Memory B cell (primary cell): ENCODE data around the gene MAN1C1.

Experiments
- ATAC-seq: fragments of 150-1000 bp; cut with Tn5 transposase; 2 replicates; pipeline ENCODE4 v1.10.0; 2021; ENCODE audit warnings: low read depth, mild to moderate bottlenecking, moderate library complexity
- DNase-seq, 2 donors: peaks; one replicate each; pipeline ENCODE4 v3.0.0; 2022; ENCODE audit warnings: low spot score in 2 of 2
- H3K27ac Mint-ChIP-seq: one replicate; pipeline ENCODE4 v1.8.0; 2022; ENCODE audit warnings: mild to moderate bottlenecking, moderate library complexity, mixed read lengths
- H3K27me3 Mint-ChIP-seq: one replicate; pipeline ENCODE4 v1.8.0; 2022; ENCODE audit warnings: mixed read lengths
- H3K36me3 Mint-ChIP-seq: one replicate; pipeline ENCODE4 v1.8.0; 2022; ENCODE audit warnings: mild to moderate bottlenecking, mixed read lengths
- H3K4me1 Mint-ChIP-seq: one replicate; pipeline ENCODE4 v1.8.0; 2022; ENCODE audit warnings: mixed read lengths
- H3K4me3 Mint-ChIP-seq: one replicate; pipeline ENCODE4 v1.8.0; 2022; ENCODE audit warnings: mild to moderate bottlenecking, moderate library complexity, mixed read lengths
- H3K9me3 Mint-ChIP-seq: one replicate; pipeline ENCODE4 v1.8.0; 2022; ENCODE audit warnings: mixed read lengths

MAN1C1 gene

GRCh38 chr1:25785333-25786067 lies 168.9 kb downstream of the MAN1C1 start:
- DNase-seq (no peak), ATAC-seq (no peak)
- Mint-ChIP-seq H3K27me3 (peaks cover 2% of the 10 kb centered on the region), H3K27ac (no peak overlapping the region), H3K9me3 (no peaks in the 10 kb centered on the region), H3K36me3 (no peaks in the 10 kb centered on the region), H3K4me1 (no peaks in the 10 kb centered on the region), H3K4me3 (no peak overlapping the region)

- Mint-ChIP-seq H3K27me3 (peaks cover 3% of the 10 kb centered on the region), H3K9me3 (no peaks in the 10 kb centered on the region), H3K4me3 (no peak overlapping the region), H3K36me3 (no peaks in the 10 kb centered on the region), H3K4me1 (no peaks in the 10 kb centered on the region), H3K27ac (no peak overlapping the region)
- no peak for ATAC-seq
- DNase-seq = no peak
These were observed 170.5 kb downstream of the MAN1C1 start for GRCh38 chr1:25786887-25787759.

- Mint-ChIP-seq H3K4me3 (no peak overlapping the region), H3K9me3 (no peaks in the 10 kb centered on the region), H3K27me3 (peaks cover 3% of the 10 kb centered on the region), H3K4me1 (no peaks in the 10 kb centered on the region), H3K36me3 (no peaks in the 10 kb centered on the region), H3K27ac (no peak overlapping the region)
- ATAC-seq (no peak), DNase-seq (no peak)
These were observed 171.2 kb downstream of the MAN1C1 start for GRCh38 chr1:25787760-25788166.

- no peak for DNase-seq
- Mint-ChIP-seq H3K27me3 (peaks cover 3% of the 10 kb centered on the region), H3K4me3 (no peak overlapping the region), H3K9me3 (no peaks in the 10 kb centered on the region), H3K27ac (no peak overlapping the region), H3K4me1 (no peaks in the 10 kb centered on the region), H3K36me3 (no peaks in the 10 kb centered on the region)
- ATAC-seq = no peak
These were observed 173.9 kb downstream of the MAN1C1 start for GRCh38 chr1:25790472-25790871.

- no peaks in the 10 kb centered on the region for H3K9me3 Mint-ChIP-seq
- H3K4me1 Mint-ChIP-seq = peaks cover 9% of the 10 kb centered on the region
- H3K36me3 Mint-ChIP-seq = no peaks in the 10 kb centered on the region
- DNase-seq = no peak
- no peak overlapping the region for H3K4me3 Mint-ChIP-seq
- H3K27me3 Mint-ChIP-seq = peaks cover 3% of the 10 kb centered on the region
- no peak for ATAC-seq
- no peak overlapping the region for H3K27ac Mint-ChIP-seq
These were observed 175.5 kb downstream of the MAN1C1 start for GRCh38 chr1:25792115-25792514.

GRCh38 chr1:25793585-25794170 lies 177.1 kb downstream of the MAN1C1 start:
- ATAC-seq (no peak), DNase-seq (no peak)
- H3K9me3 Mint-ChIP-seq = no peaks in the 10 kb centered on the region
- H3K4me1 Mint-ChIP-seq = peaks cover 12% of the 10 kb centered on the region
- H3K27me3 Mint-ChIP-seq = peaks cover 3% of the 10 kb centered on the region
- H3K4me3 Mint-ChIP-seq = no peak overlapping the region
- no peaks in the 10 kb centered on the region for H3K36me3 Mint-ChIP-seq
- no peak overlapping the region for H3K27ac Mint-ChIP-seq

- DNase-seq = no peak
- no peak overlapping the region for H3K27ac Mint-ChIP-seq
- H3K9me3 Mint-ChIP-seq = no peaks in the 10 kb centered on the region
These were observed 177.7 kb downstream of the MAN1C1 start for GRCh38 chr1:25794325-25794724.

GRCh38 chr1:25795211-25795610 lies 178.6 kb downstream of the MAN1C1 start:
- no peak for ATAC-seq
- H3K4me1 Mint-ChIP-seq = peaks cover 12% of the 10 kb centered on the region
- H3K27me3 Mint-ChIP-seq = peaks cover 3% of the 10 kb centered on the region
- H3K36me3 Mint-ChIP-seq = no peaks in the 10 kb centered on the region
- no peak overlapping the region for H3K4me3 Mint-ChIP-seq
- no peaks in the 10 kb centered on the region for H3K9me3 Mint-ChIP-seq
- DNase-seq = no peak
- no peak overlapping the region for H3K27ac Mint-ChIP-seq

More at GRCh38 chr1:25794325-25794724, 177.7 kb downstream of the MAN1C1 start:
- Mint-ChIP-seq H3K4me1 (peaks cover 12% of the 10 kb centered on the region), H3K4me3 (no peak overlapping the region), H3K36me3 (no peaks in the 10 kb centered on the region), H3K27me3 (peaks cover 3% of the 10 kb centered on the region)
- ATAC-seq = no peak

GRCh38 chr1:25795946-25796810 lies 179.6 kb downstream of the MAN1C1 start:
- no peak for DNase-seq

GRCh38 chr1:25796811-25797458 lies 180.3 kb downstream of the MAN1C1 start:
- no peaks in the 10 kb centered on the region for H3K9me3 Mint-ChIP-seq
- H3K4me1 Mint-ChIP-seq = peaks cover 18% of the 10 kb centered on the region
- ATAC-seq = peak; percentile 66
- H3K4me3 Mint-ChIP-seq = peak overlapping the region; percentile 2
- no peaks in the 10 kb centered on the region for H3K27me3 Mint-ChIP-seq
- H3K36me3 Mint-ChIP-seq = no peaks in the 10 kb centered on the region
- DNase-seq = peak; percentile 49 to 53
- peak overlapping the region; percentile 4 for H3K27ac Mint-ChIP-seq

More at GRCh38 chr1:25795946-25796810, 179.6 kb downstream of the MAN1C1 start:
- no peak for ATAC-seq
- Mint-ChIP-seq H3K27me3 (no peaks in the 10 kb centered on the region), H3K36me3 (no peaks in the 10 kb centered on the region), H3K4me1 (peaks cover 18% of the 10 kb centered on the region), H3K27ac (no peak overlapping the region), H3K4me3 (no peak overlapping the region), H3K9me3 (no peaks in the 10 kb centered on the region)

- Mint-ChIP-seq H3K9me3 (no peaks in the 10 kb centered on the region), H3K27me3 (no peaks in the 10 kb centered on the region), H3K36me3 (no peaks in the 10 kb centered on the region), H3K4me1 (peaks cover 23% of the 10 kb centered on the region), H3K27ac (no peak overlapping the region), H3K4me3 (no peak overlapping the region)
- ATAC-seq (no peak), DNase-seq (no peak)
These were observed 181.3 kb downstream of the MAN1C1 start for GRCh38 chr1:25797939-25798338.

GRCh38 chr1:25798666-25799351 lies 182.2 kb downstream of the MAN1C1 start:
- H3K4me1 Mint-ChIP-seq = peaks cover 26% of the 10 kb centered on the region
- H3K36me3 Mint-ChIP-seq = no peaks in the 10 kb centered on the region
- peak overlapping the region; percentile 76 for H3K4me3 Mint-ChIP-seq
- DNase-seq (no peak), ATAC-seq (no peak)
- no peak overlapping the region for H3K27ac Mint-ChIP-seq
- H3K9me3 Mint-ChIP-seq = no peaks in the 10 kb centered on the region
- no peaks in the 10 kb centered on the region for H3K27me3 Mint-ChIP-seq
